ENCODE measurements around the gene AKT3. TPM values are rescaled to one million over a fixed set of nuclear protein-coding genes. Genes with fewer than 3 reads are reported as not detected.
A peak's percentile ranks its signal among the peaks of the same experiment; 100 is the strongest.
"Not testable (repeated sequence)": the region's sequence is repeated elsewhere in the genome, so short reads cannot be mapped to it uniquely, and the experiment has no call there.

AKT3 gene
- total and polyA plus RNA-seq, 4 donors, result 7.1 to 53.1 (median 23.8) TPM

DNA sequence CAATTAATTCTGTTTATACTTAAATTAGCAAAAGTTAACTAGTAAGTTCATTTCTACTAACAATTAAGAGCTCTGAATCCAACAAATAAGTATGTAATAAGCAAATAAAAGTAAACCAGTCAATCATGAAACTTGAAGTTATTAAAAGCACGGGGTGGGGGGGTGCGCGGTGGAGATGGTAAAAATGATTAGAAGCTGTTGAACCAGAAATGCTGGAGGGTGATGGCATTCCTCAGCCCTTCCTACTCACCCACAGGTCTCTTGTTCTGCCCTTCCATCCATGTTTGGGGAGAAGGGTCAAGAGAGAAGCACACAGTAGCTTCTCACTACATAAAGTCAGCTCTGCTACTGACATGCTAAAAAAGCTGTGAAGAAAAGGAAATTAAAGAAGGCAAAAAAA is 63.5 kb downstream of the AKT3 start:
- 68 to 71% methylated on average over 3 of the region's 3 CpGs for WGBS, 2 donors
- TF ChIP-seq, protein P1, sequence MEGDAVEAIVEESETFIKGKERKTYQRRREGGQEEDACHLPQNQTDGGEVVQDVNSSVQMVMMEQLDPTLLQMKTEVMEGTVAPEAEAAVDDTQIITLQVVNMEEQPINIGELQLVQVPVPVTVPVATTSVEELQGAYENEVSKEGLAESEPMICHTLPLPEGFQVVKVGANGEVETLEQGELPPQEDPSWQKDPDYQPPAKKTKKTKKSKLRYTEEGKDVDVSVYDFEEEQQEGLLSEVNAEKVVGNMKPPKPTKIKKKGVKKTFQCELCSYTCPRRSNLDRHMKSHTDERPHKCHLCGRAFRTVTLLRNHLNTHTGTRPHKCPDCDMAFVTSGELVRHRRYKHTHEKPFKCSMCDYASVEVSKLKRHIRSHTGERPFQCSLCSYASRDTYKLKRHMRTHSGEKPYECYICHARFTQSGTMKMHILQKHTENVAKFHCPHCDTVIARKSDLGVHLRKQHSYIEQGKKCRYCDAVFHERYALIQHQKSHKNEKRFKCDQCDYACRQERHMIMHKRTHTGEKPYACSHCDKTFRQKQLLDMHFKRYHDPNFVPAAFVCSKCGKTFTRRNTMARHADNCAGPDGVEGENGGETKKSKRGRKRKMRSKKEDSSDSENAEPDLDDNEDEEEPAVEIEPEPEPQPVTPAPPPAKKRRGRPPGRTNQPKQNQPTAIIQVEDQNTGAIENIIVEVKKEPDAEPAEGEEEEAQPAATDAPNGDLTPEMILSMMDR (IDR thresholded peaks at IDR 0.05; ENCODE audit: control extremely low read depth, extremely low read depth), result no peak

DNA sequence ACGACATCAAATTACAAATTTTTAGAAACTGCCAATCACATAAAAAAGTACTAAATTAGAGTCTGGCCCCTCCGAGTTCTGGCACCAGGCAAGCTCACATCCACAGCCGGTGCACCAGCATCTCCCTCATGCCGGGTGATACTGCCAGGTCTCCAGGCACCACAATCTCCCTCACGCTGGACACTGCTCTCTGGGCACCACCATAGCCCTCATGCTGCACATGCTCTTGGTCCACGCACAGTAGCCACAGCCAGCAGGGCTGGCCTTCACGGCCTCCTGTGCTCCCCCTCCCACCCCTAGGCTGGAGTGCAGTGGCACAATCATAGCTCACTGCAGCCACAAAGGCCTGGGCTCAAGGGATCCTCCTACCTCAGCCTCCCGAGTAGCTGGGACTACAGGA is 65.5 kb downstream of the AKT3 start:
- Histone ChIP-seq H3K4me3 (no peak overlapping the region), H3K27ac (ENCODE audit: low read depth in 1 of 2, low read length in 1 of 2) (no peak overlapping the region), H3K9ac (ENCODE audit: insufficient read depth in 1 of 2, low read length in 2 of 2) (no peak overlapping the region), H3K36me3 (ENCODE audit: control insufficient read depth in 4 of 4, insufficient read depth in 4 of 4, low read length in 4 of 4) (no peaks in the 10 kb centered on the region), H3K9me3 (ENCODE audit: control insufficient read depth in 4 of 4, insufficient read depth in 3 of 4, low read length in 3 of 4) (no peaks in the 10 kb centered on the region), H3K27me3 (ENCODE audit: control insufficient read depth in 3 of 3, insufficient read depth in 3 of 3, low read length in 2 of 3) (no peaks in the 10 kb centered on the region), H3K4me1 (ENCODE audit: control insufficient read depth in 5 of 5, insufficient read depth in 5 of 5, low read length in 5 of 5) (peaks cover 0 to 7% (median 0%) of the 10 kb centered on the region in 5 donors)
- DNase-seq, result no peak
- WGBS, 2 donors, result 96 to 99% methylated on average over 8 of the region's 8 CpGs
- ATAC-seq (ENCODE audit: insufficient read depth, low FRiP score), result no peak
- TF ChIP-seq, protein P1 (IDR thresholded peaks at IDR 0.05; ENCODE audit: control extremely low read depth, extremely low read depth), result no peak

More for the DNA sequence above, 63.5 kb downstream of the AKT3 start:
- H3K27ac ChIP-seq (ENCODE audit: low read depth in 1 of 2, low read length in 1 of 2), result no peak overlapping the region
- H3K9me3 ChIP-seq (ENCODE audit: control insufficient read depth in 4 of 4, insufficient read depth in 3 of 4, low read length in 3 of 4), result no peaks in the 10 kb centered on the region
- peaks cover 0 to 22% (median 0%) of the 10 kb centered on the region in 5 donors for H3K4me1 ChIP-seq (ENCODE audit: control insufficient read depth in 5 of 5, insufficient read depth in 5 of 5, low read length in 5 of 5)
- ATAC-seq (ENCODE audit: insufficient read depth, low FRiP score) (no peak), DNase-seq (peak; percentile 5 to 22 (median 14))
- H3K36me3 ChIP-seq (ENCODE audit: control insufficient read depth in 4 of 4, insufficient read depth in 4 of 4, low read length in 4 of 4), result no peaks in the 10 kb centered on the region
- H3K4me3 ChIP-seq, result no peak overlapping the region
- H3K9ac ChIP-seq (ENCODE audit: insufficient read depth in 1 of 2, low read length in 2 of 2), result no peak overlapping the region
- H3K27me3 ChIP-seq (ENCODE audit: control insufficient read depth in 3 of 3, insufficient read depth in 3 of 3, low read length in 2 of 3), result no peaks in the 10 kb centered on the region

DNA sequence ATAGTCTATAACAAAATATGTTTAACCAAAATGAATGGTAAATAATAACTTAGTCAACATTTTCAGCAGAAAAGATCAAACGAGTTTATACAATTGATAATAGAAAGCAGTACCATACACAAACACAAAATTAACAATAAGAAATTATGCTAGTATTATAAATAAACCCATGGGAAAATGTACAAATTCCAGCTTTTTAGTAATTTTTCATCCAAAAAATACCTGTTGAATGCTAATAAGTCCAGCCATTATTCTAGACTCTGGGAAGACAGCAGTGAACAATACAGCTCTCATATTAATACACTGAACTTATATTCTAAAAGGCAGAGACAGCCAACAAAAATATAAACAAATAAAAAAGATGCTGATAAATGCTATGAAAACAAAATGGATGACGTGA is 66.3 kb downstream of the AKT3 start:
- TF ChIP-seq, protein P1 (IDR thresholded peaks at IDR 0.05; ENCODE audit: control extremely low read depth, extremely low read depth), result no peak

DNA sequence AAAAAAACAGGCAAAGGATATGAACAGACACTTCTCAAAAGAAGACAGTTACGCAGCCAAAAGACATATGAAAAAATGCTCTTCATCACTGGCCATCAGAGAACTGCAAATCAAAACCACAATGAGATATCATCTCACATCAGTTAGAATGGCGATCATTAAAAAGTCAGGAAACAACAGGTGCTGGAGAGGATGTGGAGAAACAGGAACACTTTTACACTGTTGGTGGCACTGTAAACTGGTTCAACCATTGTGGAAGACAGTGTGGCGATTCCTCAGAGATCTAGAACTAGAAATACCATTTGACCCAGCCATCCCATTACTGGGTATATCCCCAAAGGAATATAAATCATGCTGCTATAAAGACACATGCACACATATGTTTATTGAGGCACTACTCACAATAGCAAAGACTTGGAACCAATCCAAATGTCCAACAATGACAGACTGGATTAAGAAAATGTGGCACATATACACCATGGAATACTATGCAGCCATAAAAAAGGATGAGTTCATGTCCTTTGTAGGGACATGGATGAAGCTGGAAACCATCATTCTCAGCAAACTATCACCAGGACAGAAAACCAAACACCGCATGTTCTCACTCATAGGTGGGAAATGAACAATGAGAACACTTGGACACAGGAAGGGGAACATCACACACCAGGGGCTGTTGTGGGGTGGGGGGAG is 77.5 kb downstream of the AKT3 start:
- WGBS, 2 donors, result 93 to 96% methylated on average over 4 of the region's 4 CpGs
- H3K9me3 ChIP-seq (ENCODE audit: control insufficient read depth in 4 of 4, insufficient read depth in 3 of 4, low read length in 3 of 4); H3K36me3 ChIP-seq (ENCODE audit: control insufficient read depth in 4 of 4, insufficient read depth in 4 of 4, low read length in 4 of 4); H3K27ac ChIP-seq (ENCODE audit: low read depth in 1 of 2, low read length in 1 of 2); DNase-seq; H3K4me3 ChIP-seq; H3K27me3 ChIP-seq (ENCODE audit: control insufficient read depth in 3 of 3, insufficient read depth in 3 of 3, low read length in 2 of 3); H3K9ac ChIP-seq (ENCODE audit: insufficient read depth in 1 of 2, low read length in 2 of 2); ATAC-seq (ENCODE audit: insufficient read depth, low FRiP score); H3K4me1 ChIP-seq (ENCODE audit: control insufficient read depth in 5 of 5, insufficient read depth in 5 of 5, low read length in 5 of 5): not testable (repeated sequence)

More for the DNA sequence above, 66.3 kb downstream of the AKT3 start:
- ATAC-seq (ENCODE audit: insufficient read depth, low FRiP score) (no peak), DNase-seq (no peak)
- peaks cover 0 to 6% (median 0%) of the 10 kb centered on the region in 5 donors for H3K4me1 ChIP-seq (ENCODE audit: control insufficient read depth in 5 of 5, insufficient read depth in 5 of 5, low read length in 5 of 5)
- H3K27me3 ChIP-seq (ENCODE audit: control insufficient read depth in 3 of 3, insufficient read depth in 3 of 3, low read length in 2 of 3), result no peaks in the 10 kb centered on the region
- no peaks in the 10 kb centered on the region for H3K36me3 ChIP-seq (ENCODE audit: control insufficient read depth in 4 of 4, insufficient read depth in 4 of 4, low read length in 4 of 4)
- no peak overlapping the region for H3K9ac ChIP-seq (ENCODE audit: insufficient read depth in 1 of 2, low read length in 2 of 2)
- 75 to 83% methylated on average over 2 of the region's 2 CpGs for WGBS, 2 donors
- no peak overlapping the region for H3K27ac ChIP-seq (ENCODE audit: low read depth in 1 of 2, low read length in 1 of 2)
- H3K9me3 ChIP-seq (ENCODE audit: control insufficient read depth in 4 of 4, insufficient read depth in 3 of 4, low read length in 3 of 4), result no peaks in the 10 kb centered on the region
- H3K4me3 ChIP-seq, result no peak overlapping the region
